GM12878 (cell line): ENCODE results near the gene KCNQ1OT1.

Source experiments
- ATF3 ChIP-seq: IDR thresholded peaks from 2 replicates; pipeline ENCODE4 v1.6.1; 2011; ENCODE audit warnings: low read depth, mild to moderate bottlenecking, low read length, moderate library complexity, borderline replicate concordance; ENCODE audit errors: extremely low read depth
- CTCF ChIP-seq, 3 experiments: IDR thresholded peaks in 2 of 3; conservative IDR thresholded peaks in 1 of 3; 2 replicates each; pipeline ENCODE4 v1.5.1; 2011; ENCODE audit warnings: low read depth in 3 of 3, low read length in 3 of 3, mild to moderate bottlenecking in 3 of 3, control low read depth in 2 of 3, moderate library complexity in 2 of 3, inconsistent platforms in 1 of 3, mixed read lengths in 1 of 3; ENCODE audit not compliant: control insufficient read depth in 2 of 3, insufficient read depth in 1 of 3; ENCODE audit errors: extremely low read depth in 1 of 3
- EZH2 ChIP-seq: IDR thresholded peaks from 2 replicates; pipeline ENCODE4 v1.6.1; 2012; ENCODE audit warnings: low read depth, mild to moderate bottlenecking, control low read depth, inconsistent platforms, low read length, borderline replicate concordance; ENCODE audit not compliant: control insufficient read depth
- HDAC2 ChIP-seq: fragments of 200-600 bp; sonication (generic); IDR thresholded peaks from 2 replicates; pipeline ENCODE4 v1.6.1; 2017
- IRF3 ChIP-seq: fragments of 450-650 bp; IDR thresholded peaks from 2 replicates; pipeline ENCODE4 v1.6.1; 2014; ENCODE audit warnings: mild to moderate bottlenecking
- JUND ChIP-seq: IDR thresholded peaks from 2 replicates; pipeline ENCODE4 v1.6.1; 2012; ENCODE audit warnings: low read depth, mild to moderate bottlenecking, low read length, improper control_type of control experiment, moderate library complexity
- NRF1 ChIP-seq: conservative IDR thresholded peaks from 2 replicates; pipeline ENCODE4 v1.6.1; 2011; ENCODE audit warnings: mild to moderate bottlenecking, low read depth, low read length, improper control_type of control experiment
- POLR2A ChIP-seq: IDR thresholded peaks from 2 replicates; pipeline ENCODE4 v1.6.1; 2011; ENCODE audit warnings: low read depth, mild to moderate bottlenecking, low read length
- POLR2AphosphoS5 ChIP-seq: IDR thresholded peaks from 2 replicates; pipeline ENCODE4 v1.6.1; 2011; ENCODE audit warnings: mild to moderate bottlenecking, low read length, inconsistent platforms
- SIN3A ChIP-seq: IDR thresholded peaks from 2 replicates; pipeline ENCODE4 v1.6.1; 2012; ENCODE audit warnings: low read depth, low read length, improper control_type of control experiment
- SP1 ChIP-seq: IDR thresholded peaks from one replicate; pipeline ENCODE4 v1.6.1; 2011; ENCODE audit warnings: low read depth, low read length
- TAF1 ChIP-seq: IDR thresholded peaks from 2 replicates; pipeline ENCODE4 v1.6.1; 2011; ENCODE audit warnings: mild to moderate bottlenecking, low read depth, low read length, borderline replicate concordance
- TARDBP ChIP-seq: IDR thresholded peaks from 2 replicates; pipeline ENCODE4 v1.6.1; 2016; ENCODE audit warnings: borderline replicate concordance
- TCF3 ChIP-seq: IDR thresholded peaks from 2 replicates; pipeline ENCODE4 v1.6.1; 2012; ENCODE audit warnings: low read depth, mild to moderate bottlenecking, low read length, borderline replicate concordance; ENCODE audit not compliant: insufficient read depth

GRCh38 chr11:2735053-2735589 lies 35.3 kb upstream of the KCNQ1OT1 start:
- TF ChIP-seq JUND (no peak), TARDBP (no peak), TAF1 (no peak), HDAC2 (no peak), CTCF (IDR thresholded peaks at IDR 0.05 in 2 of 3, conservative IDR thresholded peaks at IDR 0.05 in 1 of 3; ENCODE audit: control insufficient read depth in 2 of 3, extremely low read depth in 1 of 3, insufficient read depth in 1 of 3, low read depth in 3 of 3, low read length in 3 of 3) (no peak), ATF3 (no peak), IRF3 (no peak), NRF1 (no peak), POLR2A (no peak), SIN3A (no peak), POLR2AphosphoS5 (no peak), SP1 (no peak), TCF3 (no peak), EZH2 (no peak)
